ENCODE measurements around the gene MIA2.

DNA sequence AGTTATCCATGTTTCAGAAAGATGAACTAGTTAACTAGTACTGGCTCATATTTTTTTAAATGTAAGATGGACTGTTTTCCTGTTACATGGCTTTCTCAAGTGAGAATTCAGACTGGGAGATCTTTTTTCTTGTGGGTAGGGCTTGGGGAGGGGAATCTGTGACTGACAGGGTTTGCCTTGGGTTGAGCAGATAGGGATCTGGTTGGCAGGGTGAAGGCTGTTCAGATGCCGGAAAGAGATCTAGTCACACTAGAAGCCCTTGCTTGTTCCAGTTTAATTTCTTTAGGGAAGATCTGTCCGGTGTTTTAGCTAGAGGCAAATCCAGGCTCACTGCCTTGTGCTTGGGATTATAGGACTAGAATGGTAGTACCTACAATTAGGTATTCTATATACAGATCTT lies 135.3 kb downstream of the MIA2 start:
- TF ChIP-seq, protein P1, sequence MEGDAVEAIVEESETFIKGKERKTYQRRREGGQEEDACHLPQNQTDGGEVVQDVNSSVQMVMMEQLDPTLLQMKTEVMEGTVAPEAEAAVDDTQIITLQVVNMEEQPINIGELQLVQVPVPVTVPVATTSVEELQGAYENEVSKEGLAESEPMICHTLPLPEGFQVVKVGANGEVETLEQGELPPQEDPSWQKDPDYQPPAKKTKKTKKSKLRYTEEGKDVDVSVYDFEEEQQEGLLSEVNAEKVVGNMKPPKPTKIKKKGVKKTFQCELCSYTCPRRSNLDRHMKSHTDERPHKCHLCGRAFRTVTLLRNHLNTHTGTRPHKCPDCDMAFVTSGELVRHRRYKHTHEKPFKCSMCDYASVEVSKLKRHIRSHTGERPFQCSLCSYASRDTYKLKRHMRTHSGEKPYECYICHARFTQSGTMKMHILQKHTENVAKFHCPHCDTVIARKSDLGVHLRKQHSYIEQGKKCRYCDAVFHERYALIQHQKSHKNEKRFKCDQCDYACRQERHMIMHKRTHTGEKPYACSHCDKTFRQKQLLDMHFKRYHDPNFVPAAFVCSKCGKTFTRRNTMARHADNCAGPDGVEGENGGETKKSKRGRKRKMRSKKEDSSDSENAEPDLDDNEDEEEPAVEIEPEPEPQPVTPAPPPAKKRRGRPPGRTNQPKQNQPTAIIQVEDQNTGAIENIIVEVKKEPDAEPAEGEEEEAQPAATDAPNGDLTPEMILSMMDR (IDR thresholded peaks at IDR 0.05), result no peak
- TF ChIP-seq POLR2AphosphoS5 (IDR thresholded peaks at IDR 0.05), result no peak
- TF ChIP-seq POLR2A (IDR thresholded peaks at IDR 0.05), result no peak

All from prostate gland (tissue), 2 donors.